HG02623 (cell line): ENCODE results near the gene CIDEA.
A peak's percentile ranks its signal among the peaks of the same experiment; 100 is the strongest.

Experiments
- ATAC-seq: cut with Tn5 transposase; IDR thresholded peaks from one replicate; pipeline ENCODE4 v1.9.1; 2021; ENCODE audit warnings: moderate library complexity; ENCODE audit not compliant: unreplicated experiment

Gene CIDEA

DNA sequence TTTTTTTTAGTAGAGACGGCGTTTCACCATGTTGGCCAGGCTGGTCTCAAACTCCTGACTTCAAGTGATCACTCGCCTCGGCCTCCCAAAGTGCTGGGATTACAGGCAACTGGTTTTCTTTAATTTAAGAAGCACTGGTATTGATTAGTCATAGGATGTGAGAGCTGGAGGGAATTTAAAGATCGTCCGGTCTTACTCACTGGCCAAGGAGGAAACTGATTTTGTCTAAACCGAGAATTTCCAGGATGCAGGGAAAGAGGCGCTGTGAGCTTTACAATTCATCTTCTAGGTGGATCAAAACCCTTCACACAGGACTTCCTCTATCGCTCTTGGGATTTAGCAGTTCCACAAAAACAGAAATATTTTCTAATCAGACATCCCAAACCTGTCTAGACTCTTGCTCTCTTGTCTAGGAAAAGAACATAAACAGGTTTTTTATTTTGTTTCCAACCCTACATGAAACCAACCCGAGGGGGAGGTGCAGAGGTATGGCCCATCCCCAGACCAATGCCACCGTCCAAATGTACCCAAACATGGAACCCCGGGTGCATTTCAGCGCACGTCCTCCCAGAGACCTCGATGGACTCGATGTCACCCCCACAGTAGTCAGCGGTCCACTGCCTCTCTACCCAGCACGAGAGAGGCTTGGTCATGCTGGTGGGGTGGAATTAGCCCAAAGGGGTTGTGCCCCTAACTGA, 41.4 kb downstream of the CIDEA start:
- ATAC-seq, result no peak

- no peak for ATAC-seq
These were observed 41.9 kb downstream of the CIDEA start for GRCh38 chr18:12296087-12296403.

DNA sequence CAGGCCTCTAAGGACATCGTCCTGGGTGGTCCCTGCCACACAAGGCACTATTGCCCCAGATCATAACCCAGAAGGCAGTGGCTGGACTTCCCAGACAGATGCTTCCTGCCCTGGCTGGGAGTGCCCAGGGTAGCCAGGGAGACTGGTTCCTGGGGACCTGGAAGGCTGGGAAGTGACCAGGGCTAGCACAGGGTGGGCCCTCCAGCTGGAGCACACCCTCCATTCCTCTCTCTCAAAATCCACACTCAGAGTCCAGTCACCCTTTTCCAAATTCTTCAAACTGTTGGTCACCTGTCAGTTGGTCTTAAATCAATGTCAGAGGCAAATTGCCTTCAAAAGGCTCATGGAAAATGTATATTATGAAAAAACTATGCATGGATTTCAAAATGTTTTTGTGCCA, 42.3 kb downstream of the CIDEA start:
- no peak for ATAC-seq

GRCh38 chr18:12299862-12300261, 45.7 kb downstream of the CIDEA start:
- no peak for ATAC-seq

DNA sequence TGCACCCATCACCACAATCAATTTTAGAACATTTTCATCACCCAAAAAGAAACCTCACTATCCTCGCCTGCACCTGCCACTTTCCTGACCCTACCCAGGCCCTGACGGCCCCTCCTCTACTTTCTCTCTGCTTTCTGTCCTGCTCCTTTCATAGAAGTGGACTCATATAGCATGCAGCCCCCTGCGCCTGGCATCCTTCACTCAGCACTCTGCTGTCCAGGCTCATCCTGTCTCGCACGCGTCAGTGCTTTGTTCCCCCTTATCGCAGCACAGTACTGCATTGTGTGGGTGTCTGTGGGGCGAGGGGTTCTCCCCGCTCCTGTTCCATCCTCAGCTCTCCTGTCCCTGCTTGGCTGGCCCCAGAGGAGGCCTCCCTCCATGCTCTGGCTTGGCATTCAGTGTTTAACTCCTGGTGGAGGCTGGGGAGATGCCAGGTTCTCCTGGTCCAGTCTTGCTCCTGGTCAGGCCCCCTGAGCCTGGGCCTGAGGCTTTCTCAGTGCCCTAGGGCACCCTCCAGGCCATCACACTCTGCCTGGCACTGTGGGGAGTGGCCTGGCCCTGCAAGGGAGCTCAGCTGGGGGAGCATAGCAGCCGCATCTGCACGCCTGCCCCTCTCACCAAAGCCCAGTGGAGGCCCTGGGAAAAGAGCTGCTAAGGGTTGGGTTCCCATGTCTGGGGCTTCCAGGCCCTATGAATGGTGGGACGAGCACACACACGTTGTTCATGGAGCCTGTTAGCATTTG, 47.3 kb downstream of the CIDEA start:
- no peak for ATAC-seq

DNA sequence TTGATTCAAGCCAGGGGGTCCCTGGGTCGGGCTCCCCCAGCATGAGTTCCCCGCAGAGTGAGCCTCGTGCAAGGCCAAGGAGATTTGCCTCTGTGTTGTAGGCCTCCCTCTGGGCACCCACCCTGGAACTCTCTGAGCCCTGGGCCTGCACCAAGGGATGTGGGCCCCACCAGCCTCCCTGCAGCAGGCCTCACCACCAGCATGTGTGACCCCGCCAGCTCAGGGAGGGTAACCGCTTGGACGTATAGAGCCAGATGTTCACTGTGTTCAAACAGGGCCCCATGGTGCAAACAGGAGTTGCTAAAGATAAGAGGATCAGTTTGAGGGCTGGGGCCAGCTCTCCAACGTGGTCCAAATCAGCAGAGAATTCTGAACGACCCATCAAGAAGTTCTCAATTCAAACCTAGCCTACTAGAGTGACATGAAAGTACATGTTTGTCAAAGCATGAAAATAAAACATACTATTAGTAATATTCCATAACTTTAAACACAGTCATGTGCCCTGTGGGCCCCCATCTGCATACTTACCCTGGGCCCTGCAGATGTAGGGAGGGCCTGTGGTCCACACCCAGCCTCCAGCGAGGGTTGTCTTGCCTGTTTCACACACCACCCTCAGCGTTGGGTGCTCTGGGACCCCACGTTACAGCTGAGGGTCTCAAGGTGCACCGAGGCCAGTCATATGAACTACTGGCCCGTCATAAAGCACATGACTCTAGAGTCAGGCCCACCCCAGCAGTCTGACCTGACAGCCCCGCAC, 48.4 kb downstream of the CIDEA start:
- no peak for ATAC-seq

DNA sequence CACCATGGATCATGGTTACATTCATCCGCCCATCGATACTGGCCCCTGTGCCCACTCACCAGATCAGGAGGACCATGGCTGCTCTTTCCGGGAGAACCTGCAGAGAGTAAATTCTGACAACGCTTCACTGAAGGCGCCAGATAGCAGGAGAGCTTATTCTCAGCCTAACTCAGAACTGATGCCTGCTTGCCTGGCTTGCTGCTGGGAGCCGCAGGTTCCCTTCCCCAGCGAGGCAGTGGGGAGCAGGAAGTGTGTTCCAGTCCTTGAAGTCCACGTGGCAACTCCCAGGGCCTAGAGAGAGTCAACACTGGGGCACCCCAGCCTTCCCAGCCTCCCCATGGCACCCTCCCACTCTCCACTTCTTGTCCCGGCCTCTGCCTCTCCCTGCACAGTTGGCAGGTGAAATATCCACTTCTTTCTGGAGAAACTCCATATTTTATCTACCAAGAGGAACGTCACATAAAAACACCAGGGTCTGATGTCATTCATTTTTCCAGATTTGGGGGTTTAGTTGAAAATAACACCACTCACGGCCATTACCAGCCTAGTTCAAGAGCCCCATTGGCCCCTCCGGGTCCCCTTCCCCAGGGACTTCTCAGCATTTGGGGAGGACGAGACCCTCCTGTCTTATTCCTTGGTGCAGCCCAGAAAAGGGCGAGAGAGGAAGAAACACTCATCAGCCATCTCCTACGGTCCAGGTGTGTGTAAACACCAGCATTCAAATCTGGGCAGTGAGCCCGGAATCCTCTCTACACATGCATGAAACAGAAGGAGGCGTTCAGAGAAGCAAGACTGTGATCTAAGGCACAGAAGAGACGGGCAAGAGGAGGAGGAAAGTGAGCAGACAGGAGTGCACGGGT, 50.4 kb downstream of the CIDEA start:
- ATAC-seq, result no peak

DNA sequence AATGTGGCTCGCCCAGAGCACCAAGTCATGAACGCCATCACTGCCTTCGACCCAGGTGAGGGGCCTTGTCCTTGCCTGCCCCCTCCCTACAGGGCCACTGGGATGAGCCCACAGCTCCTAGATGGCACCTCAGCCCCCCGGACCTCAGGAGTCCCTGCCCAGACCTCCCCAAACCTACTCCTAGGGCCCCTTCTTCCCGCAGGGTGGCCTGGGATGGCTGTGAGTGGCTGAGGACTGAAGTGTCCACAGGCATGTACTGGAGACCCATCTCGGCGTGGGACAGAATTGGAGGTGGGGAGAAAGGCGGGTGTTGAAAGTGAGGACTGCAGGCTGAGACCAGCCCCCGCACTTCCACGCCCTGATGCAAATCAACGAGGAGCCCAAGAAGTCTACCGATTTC, 51.0 kb downstream of the CIDEA start:
- no peak for ATAC-seq

DNA sequence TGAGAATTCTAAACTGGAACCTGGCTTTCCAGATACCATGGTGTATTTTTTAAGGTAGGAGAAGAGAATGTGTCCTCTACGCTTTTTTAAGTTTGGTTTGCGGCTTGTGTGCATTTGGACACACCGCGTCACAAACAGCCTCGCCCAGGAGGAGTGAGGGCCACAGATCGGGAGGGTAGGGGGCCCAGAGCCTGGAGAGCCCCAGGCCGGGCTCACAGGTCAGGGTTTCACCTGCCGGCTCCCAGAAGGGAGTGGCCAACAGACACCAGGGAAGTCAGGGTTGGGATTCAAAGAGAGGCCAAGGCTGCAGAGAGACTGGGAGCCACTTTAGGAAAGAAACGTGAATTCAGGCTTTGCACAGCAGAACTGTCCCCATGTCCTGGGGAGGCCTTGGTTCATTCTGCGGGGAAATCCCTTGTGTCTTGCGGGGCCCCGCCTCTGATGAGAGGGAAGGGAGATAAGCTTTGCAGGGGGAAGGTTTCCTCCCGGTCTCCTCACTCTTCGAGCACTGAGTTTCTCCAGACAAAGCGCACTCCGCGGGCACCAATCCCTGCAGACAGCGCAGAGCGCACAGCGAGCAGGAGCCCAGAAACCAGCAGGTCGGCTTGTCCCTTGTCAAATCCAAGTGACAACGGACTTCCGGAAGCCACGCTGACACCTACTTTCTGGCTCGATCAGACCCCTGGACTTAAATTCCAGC, 51.9 kb downstream of the CIDEA start:
- ATAC-seq, result no peak

- ATAC-seq, result no peak
These were observed 52.9 kb downstream of the CIDEA start for GRCh38 chr18:12306752-12307700.

- ATAC-seq, result peak; percentile 51
These were observed 53.7 kb downstream of the CIDEA start, which contains the start of gene TUBB6 for GRCh38 chr18:12307701-12308385. TSS of gene TUBB6 (plus strand) at chr18:12308241. CDS start at chr18:12308293, 52 bp downstream.

DNA sequence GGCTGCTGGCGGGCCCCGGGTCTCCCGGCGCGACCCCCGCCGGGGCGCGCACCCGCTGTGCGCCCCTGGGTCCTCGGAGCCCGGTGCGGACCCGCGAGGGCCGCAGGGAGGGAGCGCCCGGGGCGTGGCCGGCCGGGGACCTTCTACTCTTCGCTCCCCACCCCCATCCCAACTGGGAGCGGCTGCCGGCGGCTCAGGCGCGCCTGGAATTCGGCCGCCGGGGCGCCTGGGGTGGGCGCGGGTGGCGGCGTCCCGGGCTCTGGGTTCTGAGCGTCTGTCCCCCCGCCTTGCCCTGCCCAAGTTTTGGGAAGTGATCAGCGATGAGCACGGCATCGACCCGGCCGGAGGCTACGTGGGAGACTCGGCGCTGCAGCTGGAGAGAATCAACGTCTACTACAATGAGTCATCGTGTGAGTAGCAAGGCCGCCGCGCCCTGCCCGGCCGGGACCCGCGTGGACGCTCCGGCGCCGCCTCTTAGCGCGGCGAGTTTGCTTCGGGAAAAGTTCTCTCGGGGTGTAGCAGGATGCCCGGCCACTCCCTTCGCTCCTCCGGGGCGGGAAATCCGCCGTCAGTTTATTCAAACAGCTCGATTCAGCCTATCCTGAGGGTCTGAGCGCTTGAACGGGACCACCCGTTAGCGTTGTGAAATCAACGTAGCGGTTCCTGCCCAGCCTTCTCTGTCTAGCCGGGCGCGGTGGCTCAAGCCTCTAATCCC, 54.4 kb downstream of the CIDEA start:
- peak; percentile 39 for ATAC-seq

GRCh38 chr18:12309683-12310198, 55.6 kb downstream of the CIDEA start:
- no peak for ATAC-seq

- no peak for ATAC-seq
These were observed 56.6 kb downstream of the CIDEA start for GRCh38 chr18:12310762-12311161.

DNA sequence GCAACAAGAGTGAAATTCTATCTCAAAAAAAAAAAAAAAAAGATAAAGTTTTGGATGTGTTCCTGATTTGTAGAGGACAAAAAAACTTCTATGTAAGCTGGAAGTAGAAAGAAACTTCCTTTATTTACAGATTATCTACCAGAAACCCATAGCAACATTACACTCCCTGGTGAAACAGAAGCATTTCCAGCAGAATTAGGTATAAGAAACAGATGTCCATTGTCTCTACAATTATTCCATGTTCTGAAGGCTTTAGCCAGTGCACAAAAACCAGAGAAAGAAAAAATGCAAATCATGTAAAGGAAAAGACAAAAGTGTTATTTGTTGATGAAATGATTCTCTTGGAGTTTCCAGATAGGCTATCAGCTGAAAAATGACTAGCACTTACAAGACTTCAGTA, 58.8 kb downstream of the CIDEA start:
- no peak for ATAC-seq

- no peak for ATAC-seq
These were observed 59.5 kb downstream of the CIDEA start for GRCh38 chr18:12313530-12314245.
